Bone marrow (tissue), 2 donors: ENCODE measurements around the gene CCDC106.
A peak's percentile ranks its signal among the peaks of the same experiment; 100 is the strongest.

Experiments used
- DNase-seq, 2 donors: peaks; one replicate each; lab custom pipeline; 2025; lab: John Stamatoyannopoulos, UW

The CCDC106 gene

GRCh38 chr19:55668603-55669348 is 20.8 kb downstream of the CCDC106 start:
- DNase-seq: no peak

DNA sequence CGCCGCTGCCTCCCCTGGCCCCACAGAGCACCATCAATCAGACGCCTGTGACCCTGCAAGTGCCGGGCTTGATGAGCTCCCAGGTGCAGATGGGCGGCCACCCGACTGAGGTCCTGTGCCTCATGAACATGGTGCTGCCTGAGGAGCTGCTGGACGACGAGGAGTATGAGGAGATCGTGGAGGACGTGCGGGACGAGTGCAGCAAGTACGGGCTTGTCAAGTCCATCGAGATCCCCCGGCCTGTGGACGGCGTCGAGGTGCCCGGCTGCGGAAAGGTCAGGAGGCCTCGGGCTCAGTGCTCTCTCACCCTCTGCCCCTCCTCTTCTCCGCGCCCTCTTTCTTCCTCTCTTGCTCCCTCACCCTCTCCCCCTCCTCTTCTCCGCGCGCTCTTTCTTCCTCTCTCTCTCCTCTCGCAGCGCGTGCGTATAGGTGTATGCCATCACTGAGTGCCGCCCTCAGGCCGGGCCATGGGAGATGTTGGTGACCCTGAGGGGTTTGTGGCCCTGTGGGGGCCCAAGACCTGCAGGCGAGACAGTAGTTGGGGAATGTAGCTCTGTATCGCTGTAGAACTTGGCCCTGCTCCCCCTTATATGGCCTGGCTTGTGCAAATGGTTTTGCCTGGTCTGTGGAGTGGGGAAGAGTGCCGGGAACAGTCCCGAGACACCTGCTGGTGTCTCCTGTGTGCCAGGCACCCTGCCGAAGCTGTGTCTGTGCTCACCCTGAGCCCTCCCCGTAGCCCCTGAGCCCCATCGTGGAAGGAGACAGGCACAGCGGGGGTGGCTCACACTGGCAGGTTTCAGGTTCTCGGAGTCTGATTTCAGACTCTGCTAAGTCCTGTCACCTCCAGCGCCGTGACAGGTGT is 21.6 kb downstream of the CCDC106 start:
- no peak for DNase-seq

DNA sequence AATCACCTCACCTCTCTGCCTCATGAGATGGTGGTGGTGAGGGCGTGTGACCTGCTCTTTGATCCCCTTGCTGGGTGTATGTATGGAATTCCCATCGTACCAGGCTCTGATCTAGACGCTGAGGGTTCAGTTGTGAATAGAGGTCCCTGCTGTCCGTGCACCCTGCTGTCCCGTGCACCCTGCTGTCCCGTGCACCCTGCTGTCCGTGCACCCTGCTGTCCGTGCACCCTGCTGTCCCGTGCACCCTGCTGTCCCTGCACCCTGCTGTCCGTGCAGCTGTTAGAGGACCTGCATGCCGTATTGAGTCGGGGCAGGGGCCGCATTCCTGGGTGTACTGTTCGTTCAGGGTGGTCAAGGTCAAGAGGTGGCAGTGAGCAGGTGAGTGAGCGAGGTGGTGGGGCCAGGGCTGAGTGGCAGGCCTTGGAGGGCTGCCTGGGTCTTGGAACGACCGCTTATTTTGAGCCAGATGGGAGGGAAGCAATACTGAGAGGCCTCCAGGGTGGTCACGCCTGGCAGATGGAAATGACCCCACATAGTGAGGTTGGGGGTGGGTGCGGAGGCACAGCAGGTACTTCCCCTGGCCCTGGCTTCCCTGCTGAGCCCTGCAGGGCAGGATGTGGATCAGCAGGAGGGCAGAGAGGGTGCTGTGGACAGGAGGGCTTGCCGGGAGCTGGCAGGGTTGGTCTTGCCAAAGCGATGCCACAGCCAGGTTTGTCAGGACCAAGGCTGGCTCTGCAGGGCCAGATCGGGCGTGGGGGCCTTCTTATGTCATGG is 22.5 kb downstream of the CCDC106 start:
- no peak for DNase-seq

GRCh38 chr19:55671054-55671378 is 23.0 kb downstream of the CCDC106 start:
- DNase-seq: no peak

DNA sequence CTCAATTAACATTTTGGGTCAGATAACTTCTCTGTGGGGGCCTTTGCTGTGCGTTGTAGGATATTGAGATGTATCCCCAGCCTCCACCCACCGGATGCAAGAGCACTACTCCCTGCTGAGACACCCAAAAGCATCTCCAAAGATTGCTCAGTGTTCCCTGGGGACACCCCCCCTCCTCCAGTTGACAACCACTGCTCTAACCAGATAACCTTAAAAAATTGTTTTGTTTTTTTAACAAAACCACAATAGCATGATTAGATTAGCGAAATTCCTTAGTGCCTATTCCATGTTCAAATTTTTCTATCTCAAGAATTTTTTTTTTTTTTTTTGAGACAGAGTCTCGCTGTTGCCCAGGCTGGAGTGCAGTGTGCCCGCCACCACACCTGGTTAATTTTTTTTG is 24.4 kb downstream of the CCDC106 start:
- DNase-seq: no peak

DNA sequence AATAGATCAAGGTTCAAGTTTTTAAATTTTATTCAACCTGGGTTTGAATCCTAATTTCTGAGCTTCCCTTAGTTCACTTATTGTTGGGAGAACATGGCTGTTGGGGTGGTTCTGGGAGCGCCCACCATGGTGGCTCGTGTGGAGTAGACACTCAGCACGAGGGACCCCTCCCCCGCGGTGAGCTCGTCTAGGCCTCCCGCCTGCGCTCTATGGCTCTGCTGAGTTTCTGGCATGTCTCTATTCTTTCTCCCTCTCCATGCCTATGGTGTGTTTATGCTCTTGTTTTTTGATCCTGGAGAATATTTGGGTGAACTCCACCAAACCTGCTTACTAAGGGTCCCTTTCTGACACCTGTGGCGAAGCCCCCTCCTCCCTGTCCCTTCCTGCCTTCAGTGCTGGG is 25.5 kb downstream of the CCDC106 start:
- DNase-seq: no peak

GRCh38 chr19:55673889-55674288 is 25.9 kb downstream of the CCDC106 start:
- no peak for DNase-seq

GRCh38 chr19:55674459-55674840 is 26.4 kb downstream of the CCDC106 start:
- no peak for DNase-seq

GRCh38 chr19:55674841-55675660 is 27.0 kb downstream of the CCDC106 start, which contains the start of gene EPN1:
EPN1 (plus strand) TSS chr19:55675226; CDS start chr19:55678628, 3,402 bp downstream.
- DNase-seq: peak; percentile 77 to 94

- no peak for DNase-seq
Measured at GRCh38 chr19:55675661-55676354, 27.8 kb downstream of the CCDC106 start.

DNA sequence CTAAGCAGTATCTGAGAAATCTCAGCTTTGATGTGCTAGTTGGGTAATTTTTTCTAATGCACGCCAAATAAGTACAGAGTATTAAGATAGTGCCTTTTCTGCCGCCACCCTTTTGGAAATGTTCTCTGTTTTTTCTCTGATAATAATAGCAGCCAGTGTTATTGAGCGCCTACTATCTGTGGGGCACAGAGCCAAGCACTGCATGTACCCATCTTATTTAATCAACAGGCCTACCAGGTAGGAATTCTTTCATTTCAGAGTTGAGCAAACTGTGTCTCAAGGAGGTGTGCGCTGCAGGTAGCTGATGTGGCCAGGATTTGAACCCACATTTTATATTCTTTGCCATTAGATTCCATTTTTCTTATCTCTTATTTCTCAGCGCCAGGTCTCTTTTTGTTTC is 28.4 kb downstream of the CCDC106 start:
- DNase-seq: no peak

DNA sequence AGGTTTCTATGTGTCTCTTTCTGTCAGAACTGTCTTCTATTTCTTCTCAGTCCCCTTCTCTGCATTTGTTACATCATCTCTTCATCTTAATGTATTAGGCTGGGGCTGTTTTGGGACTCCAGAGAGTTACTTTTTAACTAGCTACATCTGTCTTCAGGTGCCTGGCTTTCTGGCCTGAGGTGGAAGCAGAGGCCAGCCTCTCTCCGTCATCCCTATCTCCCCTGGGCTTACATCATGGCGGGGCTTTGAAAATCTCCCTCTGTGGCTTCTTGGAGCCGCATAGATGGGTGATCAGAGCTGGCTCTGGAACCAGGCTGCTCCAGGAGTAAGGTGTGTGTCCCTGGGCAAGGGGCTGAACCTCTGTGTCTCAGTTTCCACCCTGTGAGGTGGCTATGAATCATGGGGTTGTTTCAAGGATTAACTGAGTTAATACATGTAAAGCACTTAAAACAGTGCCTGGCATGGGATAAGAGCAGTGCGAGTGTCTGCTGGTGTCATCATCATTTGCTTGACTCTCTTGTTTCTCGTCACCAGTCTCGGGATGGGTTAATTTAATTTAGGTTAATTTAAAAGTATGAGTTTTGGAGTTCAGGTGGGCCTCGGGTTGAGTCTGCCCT is 29.0 kb downstream of the CCDC106 start:
- DNase-seq: no peak

DNA sequence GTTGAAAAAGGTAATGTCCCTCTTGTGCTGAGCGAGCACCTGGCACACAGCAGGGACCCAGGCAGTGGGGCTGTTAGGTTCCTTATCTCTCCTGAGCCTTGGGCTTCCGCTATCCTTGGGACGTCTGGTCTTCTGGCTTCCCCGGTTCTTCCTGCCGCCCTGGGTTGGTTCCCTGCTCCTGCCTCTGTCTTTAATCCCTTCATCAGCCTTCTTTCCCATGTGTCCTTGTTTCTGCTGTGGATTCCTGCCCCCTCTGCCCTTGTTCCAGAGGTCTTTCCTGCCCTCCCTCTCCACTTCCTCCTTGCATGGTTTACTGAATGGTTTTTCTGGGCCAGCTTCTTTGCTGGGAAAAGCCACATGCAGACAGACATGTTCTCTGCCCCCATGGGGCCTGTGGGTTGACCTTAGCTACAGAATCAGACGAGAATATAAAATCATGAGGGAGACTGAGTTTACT is 29.6 kb downstream of the CCDC106 start:
- DNase-seq: no peak

- DNase-seq: peak in 1 of 2 donors; percentile 37
Measured at GRCh38 chr19:55678121-55678671, 30.2 kb downstream of the CCDC106 start.

DNA sequence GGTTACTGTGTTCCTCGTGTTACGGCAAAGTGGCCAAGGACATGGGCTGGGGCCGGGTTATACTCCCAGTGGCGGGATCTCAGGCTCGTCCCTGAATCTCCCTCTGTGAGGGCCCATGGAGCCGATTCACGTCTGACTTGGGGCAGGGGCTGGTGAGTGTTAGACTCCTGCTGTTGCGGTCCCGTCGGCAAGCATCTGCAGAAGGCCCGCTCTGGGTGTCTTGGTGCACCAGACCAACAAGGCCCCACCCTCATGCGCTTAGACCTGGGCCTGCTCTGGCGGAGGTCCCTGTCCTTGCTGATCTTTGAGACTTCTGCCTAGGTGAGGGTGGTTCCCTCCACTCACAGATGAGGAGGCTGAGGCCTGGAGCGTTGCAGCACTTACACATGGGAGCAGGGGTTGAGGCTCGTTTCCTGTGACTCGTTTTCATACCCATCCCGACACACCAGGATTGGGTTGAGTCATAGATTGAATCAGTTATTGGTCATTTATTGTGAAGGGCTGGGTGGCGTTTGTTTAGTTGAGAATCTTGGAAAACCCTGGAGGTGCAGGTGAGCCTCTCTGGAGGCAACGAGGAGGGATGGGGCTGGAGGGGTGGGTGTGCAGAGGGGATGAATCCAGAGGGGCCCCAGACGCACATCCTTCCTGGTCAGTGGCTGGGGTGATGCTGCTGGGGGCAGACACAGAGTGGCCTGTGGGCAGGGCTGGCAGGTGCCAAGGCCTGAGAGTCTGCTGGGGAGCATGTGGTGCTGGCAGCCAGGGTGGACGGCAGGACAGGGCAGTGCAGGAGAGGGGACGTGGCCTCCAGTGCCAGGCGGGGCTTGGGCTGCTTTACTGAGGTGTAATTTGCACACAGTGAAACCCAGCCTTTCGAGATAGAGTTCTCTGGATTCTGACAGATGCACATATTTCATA is 31.6 kb downstream of the CCDC106 start:
- no peak for DNase-seq

- DNase-seq: no peak
Measured at GRCh38 chr19:55680339-55681130, 32.5 kb downstream of the CCDC106 start.

DNA sequence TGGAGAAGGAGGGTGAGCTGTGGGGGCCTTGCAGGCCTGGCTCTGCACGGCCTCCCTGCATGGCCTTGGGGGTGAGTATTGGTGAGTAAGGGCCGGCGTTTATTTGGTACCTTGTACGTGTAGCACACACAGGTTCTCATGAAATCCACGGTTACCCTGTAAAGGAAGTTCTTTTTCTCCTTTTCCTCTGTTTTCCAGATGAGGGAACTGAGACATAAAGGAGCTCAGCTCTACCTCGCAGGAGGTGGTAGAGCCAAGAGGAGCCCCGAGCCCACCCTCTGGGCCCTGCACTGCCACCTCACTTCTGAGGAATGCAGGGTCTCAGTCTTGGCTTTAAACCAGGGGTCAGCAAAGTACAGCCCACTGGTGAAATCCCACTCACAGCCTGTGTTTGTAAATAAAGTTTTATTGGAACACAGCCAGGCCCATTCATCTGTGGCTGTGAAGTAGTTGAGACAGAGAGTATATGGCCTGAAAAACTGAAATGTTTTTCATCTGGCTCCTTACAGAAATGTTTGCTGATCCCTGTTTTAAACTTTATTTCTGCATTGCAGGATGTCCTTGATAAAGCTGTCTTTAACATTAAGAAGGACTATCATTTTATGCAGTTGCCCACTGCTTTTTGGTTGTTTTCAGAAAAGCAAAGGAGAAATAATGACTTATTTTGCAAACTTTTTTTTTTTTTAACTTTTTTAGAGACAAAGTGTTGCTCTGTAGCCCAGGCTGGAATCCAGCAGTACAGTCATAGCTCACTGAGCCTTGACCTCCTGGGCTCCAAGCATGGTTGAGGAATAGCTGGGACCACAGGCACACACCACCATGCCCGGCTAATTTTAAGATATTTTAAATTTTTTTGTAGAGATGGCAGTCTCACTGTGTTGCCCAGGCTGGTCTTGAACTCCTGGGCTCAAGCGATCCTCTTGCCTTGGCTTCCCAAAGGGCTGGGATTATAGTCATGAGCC is 33.4 kb downstream of the CCDC106 start:
- DNase-seq: no peak
